HCEC 1CT (cell line): ENCODE results near the gene TM4SF18.

Experiments used
- DNase-seq: peaks from one replicate; pipeline ENCODE4 v3.0.0-alpha.2; 2017

Gene TM4SF18

DNA sequence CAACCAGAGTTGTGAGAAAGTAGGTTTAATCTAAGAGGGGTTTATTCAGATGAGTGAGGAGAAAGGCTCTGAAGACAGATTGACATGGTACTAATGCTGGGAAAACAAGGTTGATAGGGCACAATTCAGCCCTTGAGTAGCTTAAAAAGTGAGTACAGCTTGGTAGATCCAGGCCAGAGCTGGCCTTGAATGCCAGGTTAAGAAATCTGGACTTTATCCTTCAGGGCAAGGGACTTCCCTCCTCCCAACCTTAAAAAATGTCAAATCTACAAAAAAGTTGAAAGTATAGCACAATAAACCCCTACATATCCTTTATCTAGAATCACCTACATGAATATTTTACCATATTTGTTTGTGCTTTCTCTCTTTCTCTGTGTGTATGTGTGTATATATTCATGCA, 7.9 kb downstream of the TM4SF18 start:
- no peak for DNase-seq

DNA sequence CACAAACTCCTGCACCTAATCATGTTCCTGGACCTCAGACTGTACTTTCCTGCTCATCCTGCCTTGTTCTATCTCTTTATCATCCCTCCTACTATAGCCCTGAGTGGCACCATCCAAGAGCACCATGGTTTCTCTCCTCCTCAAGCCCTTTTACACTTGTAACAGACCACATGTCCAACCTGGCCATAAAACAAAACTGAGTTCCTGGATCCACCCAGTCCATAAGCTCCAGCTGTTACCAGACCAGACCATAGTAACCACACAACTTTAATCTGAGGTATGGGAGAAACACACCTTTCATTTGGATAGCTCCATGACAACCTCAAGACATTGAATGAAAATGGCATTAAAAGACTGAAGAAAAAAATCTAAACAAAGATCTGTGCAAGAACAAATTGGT, 9.1 kb downstream of the TM4SF18 start:
- no peak for DNase-seq

DNA sequence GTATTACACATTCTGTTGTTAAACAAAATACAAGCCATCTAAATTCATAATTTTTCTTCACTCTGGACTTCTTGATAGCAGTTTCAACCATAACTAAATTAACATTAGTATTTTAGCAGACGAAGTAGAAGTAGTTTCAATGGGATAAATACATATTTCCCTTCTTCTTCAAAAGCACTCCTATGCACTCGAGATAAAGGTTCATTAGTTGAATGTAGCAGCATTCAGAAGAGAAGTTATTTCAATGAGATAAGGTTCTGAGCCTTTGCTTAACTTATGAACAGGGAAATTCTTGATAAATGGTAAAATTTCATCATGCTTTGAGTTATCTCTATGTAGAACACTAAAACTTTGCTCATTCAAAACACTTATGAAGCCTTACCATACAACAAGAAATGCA, 11.8 kb downstream of the TM4SF18 start:
- no peak for DNase-seq

DNA sequence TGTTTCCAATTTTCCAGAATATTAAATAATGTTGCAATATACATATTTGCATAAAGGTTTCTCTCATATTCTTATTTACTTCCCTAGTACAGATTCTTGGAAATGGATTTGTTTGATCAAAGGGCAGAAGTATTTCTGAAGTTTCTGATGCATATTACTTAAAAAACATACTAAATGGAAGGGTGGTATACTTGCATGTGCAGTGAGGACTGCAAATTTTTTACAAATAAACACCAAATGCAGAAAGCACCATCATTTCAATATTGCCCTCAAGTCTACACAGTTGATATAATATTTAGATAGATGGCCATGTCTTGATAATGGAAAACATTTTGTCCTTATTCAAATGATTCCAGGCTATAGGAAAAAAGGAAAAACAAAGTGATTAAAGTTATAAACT, 12.3 kb downstream of the TM4SF18 start:
- DNase-seq: no peak

DNA sequence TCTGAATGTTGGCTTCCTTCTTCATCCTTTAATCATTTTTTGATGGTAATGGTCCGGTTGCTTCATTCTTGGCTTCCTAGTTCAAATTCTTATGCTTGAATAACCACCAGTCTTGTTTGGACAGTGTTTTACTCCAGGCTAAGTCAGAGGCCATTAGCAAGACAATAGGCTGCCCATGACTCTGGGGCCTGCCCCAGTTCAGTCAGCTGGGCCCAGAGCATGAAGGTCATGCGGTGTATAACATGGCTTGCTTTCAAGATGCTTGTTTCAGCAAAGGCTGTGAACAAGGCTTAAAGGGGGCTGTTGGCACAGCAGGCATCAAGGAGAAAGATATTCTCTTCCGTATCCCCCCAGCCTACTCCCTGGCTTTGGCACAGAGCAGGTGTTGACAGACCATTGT, 13.7 kb downstream of the TM4SF18 start:
- DNase-seq: no peak

DNA sequence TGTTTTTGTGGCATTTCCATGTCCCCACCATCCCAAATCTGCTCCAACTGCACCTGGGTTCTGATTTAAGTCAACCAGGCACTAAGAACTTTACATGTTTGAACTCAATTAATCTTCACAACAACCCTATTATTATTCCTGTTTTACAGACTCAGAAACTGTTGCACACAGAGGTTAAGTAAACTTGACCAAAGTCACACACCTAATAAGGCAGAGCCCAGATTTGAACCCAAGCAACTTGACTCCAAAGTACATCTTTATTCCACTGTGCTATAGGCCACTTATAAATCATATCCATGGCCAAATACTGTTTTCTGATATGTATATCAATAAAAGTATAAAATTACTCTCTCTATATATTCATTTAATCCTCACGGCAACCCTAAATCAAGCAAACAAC, 16.4 kb downstream of the TM4SF18 start:
- DNase-seq: no peak

DNA sequence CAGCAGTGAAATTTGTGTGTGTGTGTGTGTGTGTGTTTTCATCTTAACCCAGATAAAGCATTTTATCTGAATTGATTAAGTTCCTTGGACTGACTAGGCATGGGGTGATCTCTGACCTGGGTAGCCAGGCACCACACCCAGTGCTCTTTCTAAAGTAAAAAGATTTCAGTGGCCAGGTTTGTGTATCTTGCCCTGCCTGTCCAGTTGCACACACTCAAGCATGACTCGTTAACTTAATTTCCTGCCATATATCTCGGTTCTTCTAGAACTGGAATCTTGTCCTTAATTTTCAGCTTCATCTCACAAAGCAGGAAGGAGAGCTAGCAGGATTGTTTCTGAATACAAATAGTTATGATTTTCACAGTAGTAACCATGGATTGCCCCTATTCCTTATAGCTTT, 17.0 kb downstream of the TM4SF18 start:
- peak; percentile 38 for DNase-seq

DNA sequence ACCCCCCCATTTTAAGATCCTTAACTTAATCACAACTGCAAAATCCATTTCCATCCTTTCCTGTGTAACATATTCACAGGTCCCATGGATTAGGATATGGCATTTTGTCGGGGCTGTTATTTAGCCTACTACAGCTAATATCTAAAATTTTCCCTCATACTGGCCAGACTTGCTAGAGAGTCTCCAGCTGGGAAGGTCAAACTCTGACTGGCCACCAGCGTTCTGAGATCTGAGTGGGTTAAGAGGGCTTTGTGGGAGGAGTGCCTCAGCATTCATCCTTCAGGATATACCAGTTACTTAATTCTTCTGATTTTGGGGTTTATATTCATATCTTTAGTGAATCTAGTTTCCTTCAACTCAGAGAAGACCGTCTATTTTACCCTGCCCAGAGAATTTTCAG, 17.7 kb downstream of the TM4SF18 start:
- no peak for DNase-seq

DNA sequence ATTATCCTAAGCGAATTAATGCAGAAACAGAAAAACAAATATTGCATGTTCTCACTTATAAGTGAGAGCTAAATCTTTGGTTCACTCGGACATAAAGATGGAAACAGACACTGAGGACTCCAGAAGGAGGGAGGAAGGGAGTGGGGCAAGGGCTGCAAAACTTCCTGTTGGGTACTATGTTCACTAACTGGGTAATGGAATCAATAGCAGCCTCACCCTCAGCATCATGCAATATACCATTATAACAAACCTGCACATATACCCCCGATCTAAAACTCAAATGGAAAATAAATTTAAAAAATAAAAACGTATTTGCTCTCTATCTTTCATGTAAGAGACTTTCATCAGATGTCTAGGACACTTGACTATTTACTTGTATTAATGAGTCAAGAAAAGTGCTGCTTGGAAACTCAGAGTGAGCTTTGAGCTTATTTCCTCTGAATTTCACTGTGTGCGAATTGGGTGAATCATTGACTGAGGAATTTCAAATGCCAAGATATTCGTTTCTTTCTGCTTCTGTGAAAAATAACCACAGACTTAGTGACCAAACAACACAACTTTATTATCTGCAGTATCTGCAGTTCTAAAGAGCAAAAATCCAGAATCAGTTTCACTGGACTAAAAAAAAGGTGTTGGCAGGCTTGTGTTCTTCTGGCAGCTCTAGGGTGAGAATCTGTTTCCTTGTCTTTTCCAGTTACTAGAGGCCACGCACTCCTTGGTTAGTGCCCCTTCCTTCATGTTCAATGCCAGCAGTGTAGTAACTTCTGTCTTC, 18.4 kb downstream of the TM4SF18 start:
- peak; percentile 70 for DNase-seq

DNA sequence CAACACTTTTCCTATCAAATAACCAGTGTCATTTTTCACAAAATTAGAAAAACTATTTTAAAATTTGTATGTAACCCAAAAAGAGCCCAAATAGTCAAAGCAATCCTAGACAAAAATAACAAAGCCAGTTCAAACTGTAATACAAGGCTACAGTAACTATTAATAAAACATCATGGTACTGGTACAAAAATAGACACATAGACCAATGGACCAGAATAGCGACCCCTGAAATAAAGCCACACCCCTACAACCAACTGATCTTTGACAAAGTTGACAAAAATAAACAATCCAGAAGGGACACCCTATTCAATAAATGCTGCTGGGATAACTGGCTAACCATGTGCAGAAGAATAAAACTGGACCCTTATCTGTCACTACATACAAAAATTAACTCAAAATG, 19.9 kb downstream of the TM4SF18 start:
- DNase-seq: no peak

DNA sequence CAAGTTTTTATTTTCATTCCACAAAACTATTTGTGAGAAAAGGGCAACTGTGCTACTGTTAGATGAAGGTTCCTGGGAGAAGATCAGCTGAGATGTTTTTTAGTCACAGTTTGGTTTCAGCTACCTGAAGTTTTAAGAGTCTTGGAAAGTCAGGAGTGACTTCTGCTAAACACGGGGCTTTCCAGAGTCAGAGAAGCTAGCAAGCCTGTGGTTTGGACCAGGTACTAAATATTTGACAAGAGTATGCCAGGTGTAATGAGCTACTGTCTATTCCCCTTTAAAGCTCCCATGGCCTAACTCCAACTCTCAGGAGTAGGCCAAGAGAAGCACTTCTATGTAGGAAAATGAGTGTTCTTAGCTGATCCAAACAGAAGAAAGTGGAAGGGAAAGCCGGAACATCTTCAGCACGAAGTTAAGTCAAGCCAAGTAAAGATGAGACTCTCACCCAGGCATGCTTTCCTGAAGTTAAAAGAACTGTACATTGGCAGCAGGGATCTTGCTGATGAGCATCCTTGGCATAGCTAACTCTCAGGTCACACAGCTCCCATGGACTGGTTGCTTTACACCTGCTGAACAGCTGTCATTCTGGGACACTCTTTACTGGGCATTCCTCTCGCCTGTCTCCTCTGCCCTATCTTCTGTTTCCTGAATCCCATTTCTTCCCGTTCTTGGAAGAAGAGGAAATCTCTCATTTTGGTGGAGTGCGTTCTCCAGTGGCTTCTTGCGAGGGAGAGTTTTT, 22.5 kb downstream of the TM4SF18 start:
- no peak for DNase-seq

DNA sequence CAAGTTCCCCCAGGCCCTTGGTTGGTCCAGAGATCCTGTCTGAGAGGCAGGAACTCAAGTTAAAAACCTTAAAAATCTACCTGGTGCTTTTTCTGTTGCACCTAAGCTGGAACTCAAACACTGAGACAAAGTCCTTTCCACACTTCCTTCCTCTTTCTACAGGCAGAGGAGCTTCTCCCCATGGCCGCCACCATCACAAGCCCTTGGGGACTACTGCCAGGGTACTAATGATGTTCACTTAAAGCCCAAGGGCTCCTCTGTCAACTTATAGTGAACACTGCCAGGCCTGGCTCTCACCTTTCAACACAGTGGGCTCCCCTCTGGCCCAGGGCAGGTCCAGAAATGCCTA, 26.0 kb downstream of the TM4SF18 start:
- no peak for DNase-seq

DNA sequence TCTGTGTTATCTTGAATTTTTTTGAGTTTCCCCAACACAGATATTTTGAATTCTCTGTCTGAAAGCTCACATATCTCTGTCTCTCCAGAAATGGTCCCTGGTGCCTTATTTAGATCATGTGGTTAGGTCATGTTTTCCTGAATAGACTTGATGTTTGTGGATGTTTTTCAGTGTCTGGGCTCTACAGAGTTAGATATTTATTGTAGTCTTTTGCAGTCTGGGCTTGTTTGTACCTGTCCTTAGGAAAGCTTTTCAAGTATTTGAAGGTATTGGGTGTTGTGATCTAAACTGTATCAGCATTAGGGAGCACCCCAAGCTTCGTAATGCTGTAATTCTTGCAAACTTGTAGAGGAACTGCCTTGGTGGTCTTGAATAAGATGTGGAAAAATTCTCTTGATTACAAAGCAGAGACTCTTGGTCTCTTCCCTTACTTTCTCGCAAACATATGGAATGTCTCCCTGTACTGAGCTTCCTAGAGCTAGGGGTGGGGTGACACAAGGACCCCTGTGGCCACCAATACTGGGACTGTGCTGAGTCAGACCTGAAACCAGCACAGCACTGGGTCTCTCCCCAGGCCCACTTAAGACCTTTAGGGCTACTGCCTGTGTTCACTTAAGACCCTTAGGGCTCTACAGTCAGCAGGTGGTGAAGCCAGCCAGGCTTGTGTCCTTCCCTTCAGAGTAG, 26.5 kb downstream of the TM4SF18 start:
- DNase-seq: no peak

DNA sequence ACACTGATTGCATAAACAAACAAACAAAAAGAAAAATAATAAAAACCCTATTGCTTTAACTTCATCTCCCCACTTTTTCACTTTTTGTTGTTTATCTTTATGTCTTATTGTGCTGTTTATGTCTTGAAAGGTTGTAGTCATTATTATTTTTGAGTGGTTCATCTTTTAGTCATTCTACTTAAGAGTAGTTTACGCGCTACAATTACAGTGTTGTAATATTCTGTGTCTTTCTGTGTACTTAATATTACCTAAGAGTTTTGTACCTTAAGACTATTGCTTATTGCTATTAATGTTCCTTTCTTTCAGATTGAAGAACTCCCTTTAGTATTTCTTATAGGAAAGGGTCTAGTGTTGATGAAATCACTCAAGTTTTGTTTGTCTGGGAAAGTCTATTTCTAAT, 28.1 kb downstream of the TM4SF18 start:
- no peak for DNase-seq

DNA sequence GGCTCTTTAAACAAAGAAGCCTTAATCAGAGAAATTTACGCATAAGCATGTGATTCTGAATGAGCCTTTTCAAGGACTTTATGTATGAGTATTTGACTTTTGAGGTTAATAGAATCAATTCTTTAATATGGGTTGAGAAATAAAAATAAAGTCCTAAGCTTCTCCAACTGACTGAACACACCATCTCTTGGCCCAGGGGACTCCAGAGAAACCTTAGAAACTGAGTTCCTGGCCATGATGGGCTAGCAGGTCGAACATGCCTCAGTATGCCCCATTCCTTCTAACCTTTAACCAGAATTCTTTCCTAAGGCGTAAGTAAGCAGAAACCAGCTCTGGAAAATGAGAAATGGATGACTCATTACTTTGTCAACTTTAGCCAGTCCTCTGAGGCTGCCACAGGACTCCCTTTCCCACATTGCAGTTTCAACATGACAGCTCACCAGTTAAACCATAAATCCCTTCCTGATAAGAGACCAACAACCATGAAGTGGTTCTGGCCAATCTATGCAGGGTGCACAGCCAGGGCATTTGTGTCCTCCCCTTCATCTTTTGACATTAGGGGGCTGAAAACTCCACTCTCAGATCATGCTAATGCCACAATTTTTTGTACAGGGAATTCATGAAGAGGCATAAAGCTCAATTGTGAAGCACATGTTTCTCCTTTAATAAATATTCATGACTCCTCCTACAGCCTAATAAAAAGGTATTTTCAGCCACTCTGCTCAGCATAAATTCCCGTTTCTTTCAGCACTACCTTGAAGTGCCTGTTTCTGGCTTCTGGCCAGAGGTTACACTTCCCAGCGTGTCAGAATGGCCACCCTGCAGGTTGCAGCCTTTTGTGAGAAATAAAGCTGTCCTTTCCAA, 33.3 kb downstream of the TM4SF18 start:
- DNase-seq: peak; percentile 98

DNA sequence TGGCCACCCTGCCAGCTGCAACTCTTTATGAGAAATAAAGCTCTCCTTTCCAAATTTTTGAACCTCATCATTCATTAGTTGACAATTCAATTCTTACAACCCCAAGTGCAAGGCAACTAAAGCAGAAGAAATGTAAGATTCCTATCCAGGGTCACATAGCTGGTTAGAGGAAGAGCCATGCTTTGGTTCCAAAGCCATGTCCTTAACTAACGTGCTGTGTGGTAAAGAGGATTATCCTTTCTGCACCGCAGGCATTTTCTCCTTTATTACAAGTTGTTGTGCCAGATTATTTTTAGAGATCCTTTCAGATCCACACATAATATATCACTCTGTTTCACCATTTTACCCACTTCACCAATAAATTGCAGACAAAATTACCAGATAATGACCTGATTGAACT, 36.5 kb downstream of the TM4SF18 start:
- DNase-seq: no peak

DNA sequence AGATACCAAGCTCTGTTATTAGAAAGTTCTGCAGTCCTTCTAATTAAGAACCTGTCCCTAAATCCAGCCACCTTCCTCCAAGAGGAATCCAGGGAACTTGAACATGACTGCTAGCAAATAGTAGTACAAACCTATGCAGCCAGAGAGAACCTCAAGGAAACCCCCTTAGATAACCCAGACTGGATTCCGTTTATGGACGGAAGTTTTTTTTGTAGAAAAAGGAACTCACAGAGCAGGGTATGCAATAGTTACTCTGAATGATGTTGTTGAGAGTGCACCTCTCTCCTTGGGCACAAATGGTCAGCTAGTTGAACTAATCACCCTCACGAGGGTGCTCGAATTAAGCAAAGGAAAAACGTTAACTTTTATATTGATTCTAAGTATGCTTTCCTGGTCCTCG, 40.8 kb downstream of the TM4SF18 start:
- no peak for DNase-seq

DNA sequence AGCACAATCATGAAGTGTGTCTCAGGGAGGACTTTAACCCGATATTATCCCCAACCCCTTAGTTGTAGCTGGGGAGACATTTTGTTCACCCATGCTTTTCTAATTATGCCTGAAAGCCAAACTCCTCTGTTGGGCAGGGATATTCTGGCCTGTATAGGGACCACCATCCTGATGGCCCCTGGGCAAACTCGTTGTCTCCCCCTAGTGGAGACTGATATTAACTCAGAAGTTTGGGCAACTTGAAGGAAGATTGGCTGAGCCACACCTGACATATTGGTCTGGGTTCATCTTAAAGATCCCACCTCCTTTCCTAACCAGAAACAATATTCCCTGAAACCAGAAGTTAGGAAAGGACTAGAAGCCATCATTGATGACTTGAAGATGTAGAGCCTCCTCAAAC, 42.3 kb downstream of the TM4SF18 start:
- DNase-seq: no peak

DNA sequence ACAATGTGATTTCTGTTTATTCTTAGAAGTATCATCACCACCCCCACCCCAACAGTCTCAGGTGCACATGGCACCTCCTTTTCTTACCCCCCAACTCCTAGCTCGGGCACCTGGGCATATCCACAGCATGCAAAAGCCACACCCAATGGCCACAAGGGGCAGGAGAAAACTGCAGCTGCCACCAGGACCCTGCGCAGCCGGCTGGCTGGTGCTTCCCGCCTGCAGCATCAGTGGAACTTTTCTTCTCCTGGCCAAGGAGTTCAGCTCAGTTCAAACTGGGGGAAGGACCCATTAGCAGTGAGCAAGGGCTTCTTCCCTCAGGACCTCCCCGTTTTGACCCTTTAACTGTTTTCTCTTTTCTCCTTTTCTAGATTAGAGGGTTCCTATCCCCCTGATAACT, 44.8 kb downstream of the TM4SF18 start:
- DNase-seq: no peak

DNA sequence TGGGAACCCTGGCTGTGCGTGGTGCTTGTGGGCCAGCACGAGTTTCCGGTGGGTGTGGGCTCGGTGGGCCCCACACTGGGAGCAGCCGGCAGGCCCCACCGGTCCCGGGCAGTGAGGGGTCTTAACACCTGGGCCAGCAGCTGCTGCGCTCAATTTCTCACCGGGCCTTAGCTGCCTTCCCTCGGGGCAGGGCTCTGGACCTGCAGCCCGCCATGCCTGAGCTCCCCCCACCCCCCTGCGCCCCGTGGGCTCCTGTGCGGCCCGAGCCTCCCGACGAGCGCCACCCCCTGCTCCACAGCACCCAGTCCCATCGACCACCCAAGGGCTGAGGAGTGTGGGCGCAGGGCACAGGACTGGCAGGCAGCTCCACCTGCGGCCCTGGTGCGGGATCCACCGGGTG, 49.4 kb downstream of the TM4SF18 start:
- DNase-seq: no peak

DNA sequence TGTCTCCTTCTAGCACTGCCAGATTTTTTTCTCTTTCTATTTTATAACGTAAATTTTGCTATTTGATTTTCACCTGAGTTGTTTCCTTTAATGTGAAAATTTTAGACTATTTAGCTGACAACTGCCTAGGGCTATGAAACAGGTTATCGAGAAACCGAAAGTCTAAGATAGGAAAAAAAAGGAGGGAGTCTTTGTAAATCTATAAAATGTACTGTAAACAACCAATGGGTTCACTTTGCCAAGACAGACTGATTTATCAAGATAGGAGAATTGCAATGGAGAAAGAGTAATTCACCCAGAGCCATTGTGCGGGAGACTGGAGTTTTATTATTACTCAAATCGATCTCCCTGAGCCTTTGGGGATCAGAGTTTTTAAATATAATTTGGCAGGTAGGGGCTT, 50.0 kb downstream of the TM4SF18 start:
- no peak for DNase-seq

DNA sequence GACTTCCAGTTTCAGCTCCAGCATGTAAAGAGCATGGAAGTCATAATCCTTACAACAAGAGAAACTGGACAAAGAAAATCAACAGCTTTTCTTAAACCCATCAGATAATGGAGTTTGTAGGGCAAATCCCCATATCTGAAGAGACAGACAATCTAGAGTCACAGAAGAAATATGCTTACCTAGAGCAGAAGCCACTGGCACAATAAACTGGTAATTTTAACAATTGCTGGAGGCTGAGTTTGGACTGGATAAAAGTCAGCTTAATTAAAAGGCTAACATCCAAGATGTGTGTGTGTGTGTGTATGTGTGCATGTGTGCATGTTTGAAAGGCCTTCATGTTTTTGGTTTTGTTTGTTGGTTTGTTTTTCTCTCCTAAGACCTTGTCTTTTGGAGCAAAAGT, 50.6 kb downstream of the TM4SF18 start:
- DNase-seq: no peak

DNA sequence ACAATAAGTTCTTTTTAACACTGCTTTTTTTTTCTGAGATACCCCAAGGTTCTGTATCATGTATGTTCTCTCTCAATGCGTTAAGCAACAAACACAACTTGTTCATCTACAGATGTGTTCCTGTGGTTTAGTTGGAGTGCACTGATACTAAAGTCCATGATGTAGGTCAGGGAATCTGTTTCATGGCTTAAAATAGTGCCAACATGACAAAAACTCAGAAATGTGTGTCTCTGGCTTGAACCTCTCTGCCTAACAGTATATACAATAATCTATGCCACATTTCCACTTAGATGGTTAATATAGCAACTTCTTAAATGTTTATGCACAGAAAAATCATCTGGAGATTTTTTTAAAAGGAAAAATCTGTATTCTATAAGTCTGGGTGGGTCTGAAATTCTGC, 51.1 kb downstream of the TM4SF18 start:
- no peak for DNase-seq
